HG03045 (cell line): ENCODE data around the gene XKR8.

Source experiments
- ATAC-seq: cut with Tn5 transposase; IDR thresholded peaks from one replicate; pipeline ENCODE4 v1.9.1; 2021; ENCODE audit warnings: mild to moderate bottlenecking, moderate library complexity; ENCODE audit not compliant: unreplicated experiment

XKR8 gene

GRCh38 chr1:27954186-27954585 is 5.6 kb upstream of the XKR8 start:
- ATAC-seq = no peak

- ATAC-seq = no peak
Measured at GRCh38 chr1:27955076-27955475, 4.7 kb upstream of the XKR8 start.

GRCh38 chr1:27956761-27957160 is 3.0 kb upstream of the XKR8 start:
- ATAC-seq = no peak

- no peak for ATAC-seq
Measured at GRCh38 chr1:27957655-27958054, 2.1 kb upstream of the XKR8 start.

- ATAC-seq = no peak
Measured at GRCh38 chr1:27958513-27958912, 1.3 kb upstream of the XKR8 start.

GRCh38 chr1:27960762-27961645 is 1.2 kb downstream of the XKR8 start:
- ATAC-seq = no peak

- no peak for ATAC-seq
Measured at GRCh38 chr1:27961646-27962221, 2.0 kb downstream of the XKR8 start.

GRCh38 chr1:27963393-27963792 is 3.6 kb downstream of the XKR8 start:
- no peak for ATAC-seq

- ATAC-seq = no peak
Measured at GRCh38 chr1:27966402-27967105, 6.8 kb downstream of the XKR8 start.

- ATAC-seq = no peak
Measured at GRCh38 chr1:27967106-27967883, 7.5 kb downstream of the XKR8 start.

GRCh38 chr1:27967884-27968466 is 8.2 kb downstream of the XKR8 start:
- no peak for ATAC-seq

GRCh38 chr1:27968692-27969091 is 8.9 kb downstream of the XKR8 start:
- no peak for ATAC-seq

- ATAC-seq = no peak
Measured at GRCh38 chr1:27970401-27970800, 10.6 kb downstream of the XKR8 start.

- no peak for ATAC-seq
Measured at GRCh38 chr1:27971674-27972073, 11.9 kb downstream of the XKR8 start.

- no peak for ATAC-seq
Measured at GRCh38 chr1:27972141-27972540, 12.4 kb downstream of the XKR8 start.

GRCh38 chr1:27973771-27974416 is 14.1 kb downstream of the XKR8 start:
- no peak for ATAC-seq

- ATAC-seq = no peak
Measured at GRCh38 chr1:27974417-27974781, 14.6 kb downstream of the XKR8 start.

- no peak for ATAC-seq
Measured at GRCh38 chr1:27979151-27979858, 19.5 kb downstream of the XKR8 start.

GRCh38 chr1:27979859-27980201 is 20.1 kb downstream of the XKR8 start:
- no peak for ATAC-seq
